Measurements from ENCODE around the gene FCN3.
"Not testable (repeated sequence)": the region's sequence is repeated elsewhere in the genome, so short reads cannot be mapped to it uniquely, and the experiment has no call there.

Gene FCN3

GRCh38 chr1:27374362-27375086, at the start of gene FCN3:
FCN3 (minus strand) TSS chr1:27374824; CDS start chr1:27374818, 6 bp downstream.
- H3K27ac Mint-ChIP-seq, result no peak within 1 kb of the TSS
- H3K9me3 Mint-ChIP-seq, result no peaks in the 10 kb centered on the region
- no peak for DNase-seq (ENCODE audit: low spot score in 2 of 2)
- no peak for ATAC-seq
- H3K4me3 Mint-ChIP-seq, result no peak within 1 kb of the TSS
- H3K36me3 Mint-ChIP-seq, result no peaks in the 10 kb centered on the region
- no peaks in the 10 kb centered on the region for H3K4me1 Mint-ChIP-seq

GRCh38 chr1:27423709-27424108, 49.1 kb upstream of the FCN3 start:
- peaks cover 28% of the 10 kb centered on the region for H3K4me1 Mint-ChIP-seq
- no peak overlapping the region for H3K4me3 Mint-ChIP-seq
- H3K36me3 Mint-ChIP-seq, result peaks cover 69% of the 10 kb centered on the region
- no peak for ATAC-seq
- H3K9me3 Mint-ChIP-seq, result no peaks in the 10 kb centered on the region
- no peak overlapping the region for H3K27ac Mint-ChIP-seq
- DNase-seq (ENCODE audit: low spot score in 2 of 2), result no peak

GRCh38 chr1:27418326-27419185, 43.9 kb upstream of the FCN3 start:
- peak overlapping the region; percentile 35 for H3K4me3 Mint-ChIP-seq
- H3K36me3 Mint-ChIP-seq, result peaks cover 77% of the 10 kb centered on the region
- H3K4me1 Mint-ChIP-seq, result peaks cover 34% of the 10 kb centered on the region
- peak; percentile 99 for ATAC-seq
- no peaks in the 10 kb centered on the region for H3K9me3 Mint-ChIP-seq
- H3K27ac Mint-ChIP-seq, result peak overlapping the region; percentile 82
- peak; percentile 55 to 84 for DNase-seq (ENCODE audit: low spot score in 2 of 2)

GRCh38 chr1:27417713-27418112, 43.1 kb upstream of the FCN3 start:
- Mint-ChIP-seq H3K4me3 (peak overlapping the region; percentile 35), H3K27ac (peak overlapping the region; percentile 82), H3K4me1 (peaks cover 34% of the 10 kb centered on the region), H3K36me3 (peaks cover 77% of the 10 kb centered on the region), H3K9me3 (no peaks in the 10 kb centered on the region)
- ATAC-seq (no peak), DNase-seq (ENCODE audit: low spot score in 2 of 2) (no peak)

GRCh38 chr1:27416387-27417111, 41.9 kb upstream of the FCN3 start:
- H3K4me3 Mint-ChIP-seq, result no peak overlapping the region
- DNase-seq (ENCODE audit: low spot score in 2 of 2) (peak; percentile 48 to 75), ATAC-seq (peak; percentile 73)
- peaks cover 34% of the 10 kb centered on the region for H3K4me1 Mint-ChIP-seq
- peak overlapping the region; percentile 75 for H3K27ac Mint-ChIP-seq
- peaks cover 81% of the 10 kb centered on the region for H3K36me3 Mint-ChIP-seq
- H3K9me3 Mint-ChIP-seq, result no peaks in the 10 kb centered on the region

GRCh38 chr1:27414091-27414490, 39.5 kb upstream of the FCN3 start:
- DNase-seq (ENCODE audit: low spot score in 2 of 2), result no peak
- Mint-ChIP-seq H3K9me3 (no peaks in the 10 kb centered on the region), H3K27ac (peak overlapping the region; percentile 78)

GRCh38 chr1:27413004-27413403, 38.4 kb upstream of the FCN3 start:
- Mint-ChIP-seq H3K9me3 (no peaks in the 10 kb centered on the region), H3K36me3 (peaks cover 100% of the 10 kb centered on the region), H3K4me3 (no peak overlapping the region), H3K27ac (no peak overlapping the region), H3K4me1 (peaks cover 23% of the 10 kb centered on the region)
- DNase-seq (ENCODE audit: low spot score in 2 of 2) (no peak), ATAC-seq (no peak)

More at GRCh38 chr1:27414091-27414490, 39.5 kb upstream of the FCN3 start:
- Mint-ChIP-seq H3K4me3 (no peak overlapping the region), H3K36me3 (peaks cover 100% of the 10 kb centered on the region), H3K4me1 (peaks cover 29% of the 10 kb centered on the region)
- ATAC-seq, result no peak

- Mint-ChIP-seq H3K27ac (no peak overlapping the region), H3K36me3 (peaks cover 100% of the 10 kb centered on the region), H3K9me3 (no peaks in the 10 kb centered on the region), H3K4me3 (no peak overlapping the region), H3K4me1 (peaks cover 21% of the 10 kb centered on the region)
- no peak for DNase-seq (ENCODE audit: low spot score in 2 of 2)
- no peak for ATAC-seq
Measured at GRCh38 chr1:27412502-27412901, 37.9 kb upstream of the FCN3 start.

- Mint-ChIP-seq H3K4me1 (peaks cover 6% of the 10 kb centered on the region), H3K27ac (peak overlapping the region; percentile 63), H3K9me3 (no peaks in the 10 kb centered on the region), H3K4me3 (no peak overlapping the region), H3K36me3 (peaks cover 95% of the 10 kb centered on the region)
- ATAC-seq (no peak), DNase-seq (ENCODE audit: low spot score in 2 of 2) (no peak)
Measured at GRCh38 chr1:27410709-27411108, 36.1 kb upstream of the FCN3 start.

GRCh38 chr1:27409669-27410068, 35.0 kb upstream of the FCN3 start:
- no peaks in the 10 kb centered on the region for H3K9me3 Mint-ChIP-seq
- ATAC-seq (no peak), DNase-seq (ENCODE audit: low spot score in 2 of 2) (no peak)
- H3K36me3 Mint-ChIP-seq, result peaks cover 85% of the 10 kb centered on the region
- H3K4me3 Mint-ChIP-seq, result no peak overlapping the region
- H3K27ac Mint-ChIP-seq, result no peak overlapping the region
- peaks cover 6% of the 10 kb centered on the region for H3K4me1 Mint-ChIP-seq

GRCh38 chr1:27408151-27408550, 33.5 kb upstream of the FCN3 start:
- peak overlapping the region; percentile 84 for H3K27ac Mint-ChIP-seq
- DNase-seq (ENCODE audit: low spot score in 2 of 2) (no peak), ATAC-seq (no peak)
- peaks cover 85% of the 10 kb centered on the region for H3K36me3 Mint-ChIP-seq
- H3K4me1 Mint-ChIP-seq, result peaks cover 19% of the 10 kb centered on the region
- H3K9me3 Mint-ChIP-seq, result no peaks in the 10 kb centered on the region
- no peak overlapping the region for H3K4me3 Mint-ChIP-seq

GRCh38 chr1:27406791-27407190, 32.2 kb upstream of the FCN3 start:
- Mint-ChIP-seq H3K27ac (peak overlapping the region; percentile 84), H3K4me1 (peaks cover 23% of the 10 kb centered on the region), H3K36me3 (peaks cover 79% of the 10 kb centered on the region)
- DNase-seq (ENCODE audit: low spot score in 2 of 2); ATAC-seq; H3K9me3 Mint-ChIP-seq; H3K4me3 Mint-ChIP-seq: not testable (repeated sequence)

- no peak for ATAC-seq
Measured at GRCh38 chr1:27406362-27406680, 31.7 kb upstream of the FCN3 start.

GRCh38 chr1:27405598-27406361, 31.2 kb upstream of the FCN3 start:
- not testable (repeated sequence) for H3K9me3 Mint-ChIP-seq; H3K4me3 Mint-ChIP-seq; DNase-seq (ENCODE audit: low spot score in 2 of 2); ATAC-seq
- Mint-ChIP-seq H3K36me3 (peaks cover 75% of the 10 kb centered on the region), H3K4me1 (peaks cover 23% of the 10 kb centered on the region), H3K27ac (peak overlapping the region; percentile 81)

More at GRCh38 chr1:27406362-27406680, 31.7 kb upstream of the FCN3 start:
- no peak overlapping the region for H3K4me3 Mint-ChIP-seq
- no peaks in the 10 kb centered on the region for H3K9me3 Mint-ChIP-seq
- H3K4me1 Mint-ChIP-seq, result peaks cover 23% of the 10 kb centered on the region
- H3K36me3 Mint-ChIP-seq, result peaks cover 79% of the 10 kb centered on the region
- DNase-seq (ENCODE audit: low spot score in 2 of 2), result no peak
- H3K27ac Mint-ChIP-seq, result peak overlapping the region; percentile 81

GRCh38 chr1:27405074-27405473, 30.4 kb upstream of the FCN3 start:
- DNase-seq (ENCODE audit: low spot score in 2 of 2) (no peak), ATAC-seq (no peak)
- Mint-ChIP-seq H3K36me3 (peaks cover 75% of the 10 kb centered on the region), H3K4me3 (no peak overlapping the region), H3K4me1 (peaks cover 28% of the 10 kb centered on the region), H3K9me3 (no peaks in the 10 kb centered on the region), H3K27ac (peak overlapping the region; percentile 85)
